GM19240 (cell line): Measurements from ENCODE around the gene PSAPL1.

Experiments
- DNase-seq: peaks from one replicate; pipeline ENCODE4 v3.0.0; 2011; ENCODE audit warnings: low spot score; ENCODE audit not compliant: insufficient read length

Gene PSAPL1

DNA sequence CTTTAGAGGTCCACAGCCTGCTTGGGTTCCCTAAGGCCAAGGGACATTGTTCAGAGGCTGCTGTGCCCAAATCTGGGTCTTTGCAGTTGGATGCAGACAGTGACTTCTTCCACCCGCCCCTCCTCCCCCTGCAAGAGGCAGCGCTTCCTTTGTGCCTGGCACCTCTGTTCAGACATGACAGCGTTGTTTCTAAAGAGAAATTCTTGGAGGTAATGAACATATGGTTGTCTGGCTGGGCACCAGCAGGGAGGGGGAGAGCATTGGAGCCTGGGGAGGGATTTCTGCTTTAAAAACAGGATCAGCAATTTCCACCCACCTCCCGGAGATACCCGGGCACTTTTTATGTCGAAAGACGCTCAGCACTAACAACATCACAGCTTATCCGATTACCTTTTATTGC lies 51.5 kb downstream of the PSAPL1 start:
- no peak for DNase-seq

DNA sequence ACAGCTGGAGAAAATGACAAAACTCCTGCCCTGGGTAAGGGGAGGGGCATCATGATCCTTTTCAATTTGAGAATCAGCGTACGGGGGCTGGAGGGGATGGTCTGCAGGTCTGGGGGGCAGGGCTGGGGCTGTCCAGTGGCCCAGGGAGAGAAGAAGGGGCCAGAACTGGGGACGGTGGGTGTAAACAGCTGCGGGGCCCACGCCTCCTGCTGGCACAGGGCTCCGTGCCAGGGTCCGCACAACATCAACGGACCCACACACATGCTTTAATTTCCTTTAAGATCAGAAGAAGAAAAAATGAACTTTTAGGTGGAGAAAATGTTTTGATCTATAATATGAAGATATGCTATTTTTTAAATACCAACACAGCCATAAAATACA lies 52.1 kb downstream of the PSAPL1 start:
- no peak for DNase-seq

DNA sequence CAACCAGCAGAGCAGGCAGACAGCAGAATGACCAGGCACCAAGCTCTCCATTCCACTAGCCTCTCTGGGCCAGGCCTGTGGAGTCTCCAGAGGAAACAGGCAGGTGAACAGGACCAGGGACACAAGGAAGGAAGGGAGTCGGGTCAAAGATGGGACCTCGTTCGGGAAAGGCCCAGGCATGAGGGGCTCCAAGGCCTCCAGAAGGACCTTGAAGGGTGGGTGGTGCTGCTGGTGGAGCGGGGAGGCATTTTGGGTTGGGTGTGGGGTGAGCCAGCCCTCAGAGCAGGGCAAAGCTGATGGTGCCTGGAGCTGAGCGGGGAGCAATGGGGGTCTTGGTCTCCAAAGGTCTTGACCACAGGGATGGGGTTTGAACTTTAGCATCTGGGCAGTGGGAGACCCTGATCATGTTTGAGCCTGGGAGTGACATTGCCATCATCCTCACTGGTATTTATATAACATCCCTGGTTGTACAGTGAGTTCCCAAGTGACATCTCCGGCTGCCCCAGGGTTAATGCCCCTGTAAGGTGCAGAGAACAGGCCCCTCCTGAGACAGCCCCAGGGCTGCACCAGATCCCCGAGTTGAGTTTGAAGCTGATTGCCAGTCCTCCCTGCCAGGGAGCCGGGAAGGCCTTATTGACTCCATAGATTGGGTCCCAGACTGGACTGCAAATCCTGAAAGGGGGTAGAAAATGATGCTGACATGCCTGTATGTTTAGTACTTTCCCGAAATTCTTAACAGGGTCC lies 52.7 kb downstream of the PSAPL1 start:
- DNase-seq: no peak

DNA sequence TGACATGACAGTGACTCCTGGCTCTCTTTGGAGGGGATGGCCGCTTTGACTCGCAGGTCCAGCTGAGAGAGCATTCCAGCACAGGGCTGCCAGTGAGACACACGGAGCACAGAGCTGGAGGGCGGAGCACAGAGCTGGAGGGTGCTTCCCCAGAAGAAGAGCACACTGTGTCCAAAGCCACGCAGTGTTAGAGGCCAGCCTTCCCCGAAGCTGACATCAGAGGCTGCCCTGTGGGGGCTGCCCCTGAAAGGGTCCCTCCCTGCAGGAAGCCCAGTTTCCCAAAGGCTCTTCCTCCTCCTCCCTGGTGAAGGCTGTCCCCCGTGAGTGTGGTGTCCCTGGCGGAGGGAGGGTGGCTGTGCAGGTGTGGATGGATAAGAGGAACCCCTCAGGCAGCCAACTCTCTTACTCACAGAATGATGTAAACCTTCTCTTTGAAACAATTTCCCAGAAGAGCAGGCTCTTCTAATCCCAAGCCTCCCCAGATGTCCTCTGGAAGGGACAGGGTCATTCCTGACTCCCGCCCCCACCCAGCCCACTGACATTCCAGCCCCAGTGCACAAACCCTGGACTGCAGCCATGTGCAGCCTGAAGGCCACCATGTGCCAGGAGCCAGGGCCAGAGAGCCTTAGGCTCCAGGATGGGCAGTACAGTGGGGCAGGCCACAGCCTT lies 53.4 kb downstream of the PSAPL1 start:
- DNase-seq: no peak
